Vagina (tissue), 2 donors: ENCODE measurements around the gene ZBTB8OS.

Source experiments
- POLR2A ChIP-seq, 2 donors: fragments of 450-650 bp; IDR thresholded peaks; one replicate each; pipeline ENCODE4 v1.6.1; 2017; ENCODE audit warnings: antibody characterized with exemption in 2 of 2, mild to moderate bottlenecking in 2 of 2, moderate library complexity in 2 of 2
- TF ChIP-seq, protein P1 (sequence below), 3 experiments: fragments of 450-650 bp in 2 of 3; fragments of 200-600 bp in 1 of 3; sonication (generic) in 1 of 3; IDR thresholded peaks; one replicate each; pipeline ENCODE4 v1.5.1; 2017 to 2019; ENCODE audit warnings: antibody characterized with exemption in 3 of 3, mild to moderate bottlenecking in 2 of 3, moderate library complexity in 2 of 3

DNA sequence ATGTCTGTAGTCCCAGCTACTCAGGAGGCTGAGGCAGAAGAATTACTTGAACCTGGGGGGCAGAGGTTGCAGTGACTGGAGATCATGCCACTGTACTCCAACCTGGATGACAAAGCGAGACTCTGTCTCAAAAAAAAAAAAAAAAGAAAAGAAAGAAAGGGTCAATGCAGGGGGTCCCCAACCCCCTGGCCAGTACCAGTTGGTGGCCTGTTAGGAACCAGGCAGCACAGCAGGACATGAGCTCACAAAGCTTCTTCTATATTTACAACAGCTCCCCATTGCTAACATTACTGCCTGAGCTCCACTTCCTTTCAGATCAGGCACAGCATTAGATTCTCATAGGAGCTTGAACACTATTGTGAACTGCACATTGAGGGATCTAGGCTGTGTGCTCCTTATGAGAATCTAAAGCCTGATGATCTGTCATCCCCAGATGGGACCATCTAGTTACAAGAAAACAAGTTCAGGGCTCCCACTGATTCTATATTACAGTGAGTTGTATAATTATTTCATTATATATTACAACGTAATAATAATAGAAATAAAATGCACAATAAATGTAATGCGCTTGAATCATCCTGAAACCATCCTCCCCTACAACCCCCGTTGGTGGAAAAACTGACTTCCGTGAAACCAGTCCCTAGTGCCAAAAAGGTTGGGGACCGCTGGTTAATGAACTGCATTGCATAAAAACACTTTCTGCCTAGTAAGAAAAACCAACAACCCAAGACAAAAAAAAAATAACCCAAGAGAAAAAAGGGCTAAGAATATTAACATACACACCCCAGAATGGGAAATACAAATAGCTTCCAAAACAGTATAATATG lies 2.8 kb downstream of the ZBTB8OS start:
- TF ChIP-seq, protein P1, sequence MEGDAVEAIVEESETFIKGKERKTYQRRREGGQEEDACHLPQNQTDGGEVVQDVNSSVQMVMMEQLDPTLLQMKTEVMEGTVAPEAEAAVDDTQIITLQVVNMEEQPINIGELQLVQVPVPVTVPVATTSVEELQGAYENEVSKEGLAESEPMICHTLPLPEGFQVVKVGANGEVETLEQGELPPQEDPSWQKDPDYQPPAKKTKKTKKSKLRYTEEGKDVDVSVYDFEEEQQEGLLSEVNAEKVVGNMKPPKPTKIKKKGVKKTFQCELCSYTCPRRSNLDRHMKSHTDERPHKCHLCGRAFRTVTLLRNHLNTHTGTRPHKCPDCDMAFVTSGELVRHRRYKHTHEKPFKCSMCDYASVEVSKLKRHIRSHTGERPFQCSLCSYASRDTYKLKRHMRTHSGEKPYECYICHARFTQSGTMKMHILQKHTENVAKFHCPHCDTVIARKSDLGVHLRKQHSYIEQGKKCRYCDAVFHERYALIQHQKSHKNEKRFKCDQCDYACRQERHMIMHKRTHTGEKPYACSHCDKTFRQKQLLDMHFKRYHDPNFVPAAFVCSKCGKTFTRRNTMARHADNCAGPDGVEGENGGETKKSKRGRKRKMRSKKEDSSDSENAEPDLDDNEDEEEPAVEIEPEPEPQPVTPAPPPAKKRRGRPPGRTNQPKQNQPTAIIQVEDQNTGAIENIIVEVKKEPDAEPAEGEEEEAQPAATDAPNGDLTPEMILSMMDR (IDR thresholded peaks at IDR 0.05), result no peak
- TF ChIP-seq POLR2A (IDR thresholded peaks at IDR 0.05), result no peak
